Thyroid gland (tissue), 4 donors: ENCODE data around the gene RSU1. TPM values are rescaled to one million over a fixed set of nuclear protein-coding genes. Genes with fewer than 3 reads are reported as not detected.

Experiments used
- DNase-seq, 2 donors: peaks; one replicate each; pipeline ENCODE4 v3.0.0-alpha.2; 2019
- H3K27ac ChIP-seq, 3 donors: fragments of 200-600 bp; sonication (generic); 1 replicate in 2 of 3; 2 replicates in 1 of 3; pipeline ENCODE4 v1.5.1; 2016 to 2019; ENCODE audit warnings: mild to moderate bottlenecking in 1 of 3, moderate library complexity in 1 of 3
- H3K27me3 ChIP-seq: fragments of 200-600 bp; sonication (generic); one replicate; pipeline ENCODE4 v1.5.1; 2019
- H3K36me3 ChIP-seq, 2 donors: fragments of 200-600 bp; sonication (generic); one replicate each; pipeline ENCODE4 v1.5.1; 2016 to 2019
- H3K4me1 ChIP-seq, 2 donors: fragments of 200-600 bp; sonication (generic); one replicate each; pipeline ENCODE4 v1.5.1; 2017 to 2019
- H3K4me3 ChIP-seq, 3 donors: fragments of 200-600 bp; sonication (generic); replicated peaks in 1 of 3; 1 replicate in 2 of 3; 2 replicates in 1 of 3; pipeline ENCODE4 v1.5.1; 2016; ENCODE audit warnings: mild to moderate bottlenecking in 1 of 3
- H3K9me3 ChIP-seq: fragments of 200-600 bp; sonication (generic); one replicate; pipeline ENCODE4 v1.5.1; 2017
- CTCF ChIP-seq, 6 experiments: fragments of 200-600 bp in 3 of 6; fragments of 450-650 bp in 3 of 6; sonication (generic) in 3 of 6; IDR thresholded peaks; one replicate each; pipeline ENCODE4 v1.5.1; 2016 to 2019; ENCODE audit warnings: antibody characterized with exemption in 6 of 6, mild to moderate bottlenecking in 2 of 6, inconsistent platforms in 1 of 6, moderate library complexity in 1 of 6
- POLR2A ChIP-seq, 2 donors: fragments of 450-650 bp; IDR thresholded peaks; one replicate each; pipeline ENCODE4 v1.6.1; 2017; ENCODE audit warnings: antibody characterized with exemption in 2 of 2, mild to moderate bottlenecking in 2 of 2, moderate library complexity in 1 of 2
- WGBS, 2 donors: methylation state at CpG; one replicate each; pipeline ENCODE4 v1.1.5; 2017; 5-methylcytosine and 5-hydroxymethylcytosine counted together
- intact Hi-C: fragments of 100-400 bp; cut with DNase I; formaldehyde crosslinking; loops from one replicate; pipeline ENCODE4 v1.15.1; 2023
- total RNA-seq, 4 donors: library from RNA; depleted of rRNA; stranded (reverse); fragments of >200 nt; gene quantifications; one replicate each; pipeline ENCODE4 v1.2.3, GENCODE V29; 2016

Gene RSU1
- total RNA-seq, 4 donors from 2014 or later: 43.5 to 63.0 (median 50.7) TPM

GRCh38 chr10:16822726-16823360, 5.6 kb upstream of the RSU1 start:
- Histone ChIP-seq H3K9me3 (no peaks in the 10 kb centered on the region), H3K36me3 (no peaks in the 10 kb centered on the region), H3K4me3 (no peak overlapping the region), H3K27me3 (no peaks in the 10 kb centered on the region), H3K4me1 (peaks cover 0 to 6% of the 10 kb centered on the region in 2 donors), H3K27ac (no peak overlapping the region)
- TF ChIP-seq CTCF (IDR thresholded peaks at IDR 0.05) (no peak), POLR2A (IDR thresholded peaks at IDR 0.05) (no peak)
- no peak for DNase-seq
- intact Hi-C loops: no loop called here
- 95 to 96% methylated on average over 3 to 4 of the region's 4 CpGs for WGBS, 2 donors

- TF ChIP-seq POLR2A (IDR thresholded peaks at IDR 0.05) (no peak), CTCF (IDR thresholded peaks at IDR 0.05) (no peak)
- WGBS, 2 donors: 95 to 96% methylated on average over 2 of the region's 2 CpGs
- H3K9me3 ChIP-seq: no peaks in the 10 kb centered on the region
- no peak overlapping the region for H3K4me3 ChIP-seq
- no peaks in the 10 kb centered on the region for H3K27me3 ChIP-seq
- intact Hi-C loops: no loop called here
- DNase-seq: no peak
- H3K27ac ChIP-seq: no peak overlapping the region
- H3K36me3 ChIP-seq: no peaks in the 10 kb centered on the region
- peaks cover 0 to 6% of the 10 kb centered on the region in 2 donors for H3K4me1 ChIP-seq
Observed at GRCh38 chr10:16822027-16822426, 4.8 kb upstream of the RSU1 start.

DNA sequence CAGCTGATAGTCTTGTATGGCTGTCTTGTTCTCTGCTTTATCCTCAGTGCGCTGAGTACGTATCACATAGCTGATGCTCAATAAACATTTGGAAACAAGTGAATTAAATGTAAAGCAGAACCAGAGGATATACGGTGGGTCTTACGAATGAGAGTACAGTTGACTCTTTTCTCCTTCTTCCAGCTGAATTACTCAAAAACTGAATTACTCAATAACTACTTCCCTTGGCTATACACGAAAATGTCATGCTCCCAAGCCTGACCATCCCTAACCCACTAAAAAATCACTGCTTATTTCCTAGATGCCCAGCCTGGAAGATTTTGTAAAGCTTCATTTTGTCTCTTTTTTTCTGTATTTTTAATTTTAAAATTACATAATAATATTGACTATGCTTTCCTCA, 3.2 kb upstream of the RSU1 start:
- intact Hi-C loops: no loop called here
- 89 to 92% methylated on average over 5 of the region's 5 CpGs for WGBS, 2 donors
- peaks cover 6 to 18% of the 10 kb centered on the region in 2 donors for H3K4me1 ChIP-seq
- H3K27me3 ChIP-seq: no peaks in the 10 kb centered on the region
- TF ChIP-seq CTCF (IDR thresholded peaks at IDR 0.05) (no peak), POLR2A (IDR thresholded peaks at IDR 0.05) (no peak)
- H3K4me3 ChIP-seq: no peak overlapping the region
- H3K9me3 ChIP-seq: no peaks in the 10 kb centered on the region
- no peaks in the 10 kb centered on the region for H3K36me3 ChIP-seq
- no peak for DNase-seq
- H3K27ac ChIP-seq: no peak overlapping the region

DNA sequence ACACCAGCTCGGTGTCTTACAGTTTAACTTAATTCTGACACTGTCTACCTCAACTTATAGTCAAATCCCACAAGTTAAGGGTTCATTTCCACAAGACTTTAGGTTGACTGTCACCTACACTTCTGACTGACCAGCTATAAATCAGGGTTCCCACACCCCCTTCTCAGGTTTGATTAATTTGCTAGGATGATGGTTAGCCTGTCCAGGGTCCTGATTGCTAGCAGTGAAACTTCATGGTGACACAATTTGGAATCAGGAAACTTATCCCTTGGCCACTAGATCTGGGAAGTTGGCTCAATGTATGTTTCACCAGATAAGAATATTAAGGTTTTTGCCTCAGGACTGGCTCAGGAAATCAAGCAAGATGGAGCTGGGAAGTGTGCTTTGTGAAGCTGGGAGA, 2.8 kb upstream of the RSU1 start:
- no peaks in the 10 kb centered on the region for H3K27me3 ChIP-seq
- WGBS, 2 donors: 78 to 87% methylated on average over 1 of the region's 1 CpG
- H3K9me3 ChIP-seq: no peaks in the 10 kb centered on the region
- no peak for DNase-seq
- no peak for TF ChIP-seq CTCF (IDR thresholded peaks at IDR 0.05)
- TF ChIP-seq POLR2A (IDR thresholded peaks at IDR 0.05): no peak
- no peak overlapping the region for H3K4me3 ChIP-seq
- intact Hi-C loops: no loop called here
- H3K27ac ChIP-seq: no peak overlapping the region
- H3K4me1 ChIP-seq: peaks cover 6 to 18% of the 10 kb centered on the region in 2 donors
- H3K36me3 ChIP-seq: no peaks in the 10 kb centered on the region

DNA sequence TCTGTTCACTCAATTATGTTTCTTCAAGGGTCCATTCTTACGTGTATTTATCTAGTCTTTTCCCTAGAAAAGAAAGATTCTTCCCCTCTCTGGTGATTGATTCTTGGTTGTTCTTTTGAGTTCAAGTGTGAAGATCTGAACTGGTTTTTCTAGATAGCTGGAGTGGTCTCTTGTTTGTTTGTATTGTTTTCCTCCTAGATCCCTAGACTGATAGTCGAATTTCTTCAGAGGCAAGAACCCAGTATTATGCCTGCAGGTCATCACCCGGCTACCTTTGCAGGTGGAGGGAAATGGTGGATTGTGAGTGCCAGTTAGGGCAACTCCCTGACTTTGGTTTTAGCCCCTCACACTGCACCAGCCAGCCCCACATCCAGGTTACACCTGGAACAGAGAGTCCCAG, 2.2 kb upstream of the RSU1 start:
- Histone ChIP-seq H3K27me3 (no peaks in the 10 kb centered on the region), H3K27ac (no peak overlapping the region), H3K4me3 (no peak overlapping the region), H3K4me1 (peaks cover 6 to 18% of the 10 kb centered on the region in 2 donors), H3K9me3 (no peaks in the 10 kb centered on the region), H3K36me3 (no peaks in the 10 kb centered on the region)
- intact Hi-C loops: no loop called here
- WGBS, 2 donors: 40 to 51% methylated on average over 3 of the region's 3 CpGs
- no peak for DNase-seq
- TF ChIP-seq CTCF (IDR thresholded peaks at IDR 0.05) (no peak), POLR2A (IDR thresholded peaks at IDR 0.05) (no peak)
